ENCODE measurements around the gene IER3.

GRCh38 chr6:30700340-30700739 is 44.0 kb downstream of the IER3 start:
- TF ChIP-seq SP1 (IDR thresholded peaks at IDR 0.05) = no peak
- no peak for TF ChIP-seq SP1 (CRISPR knock-in tag; IDR thresholded peaks at IDR 0.05)
- TF ChIP-seq, protein P1, sequence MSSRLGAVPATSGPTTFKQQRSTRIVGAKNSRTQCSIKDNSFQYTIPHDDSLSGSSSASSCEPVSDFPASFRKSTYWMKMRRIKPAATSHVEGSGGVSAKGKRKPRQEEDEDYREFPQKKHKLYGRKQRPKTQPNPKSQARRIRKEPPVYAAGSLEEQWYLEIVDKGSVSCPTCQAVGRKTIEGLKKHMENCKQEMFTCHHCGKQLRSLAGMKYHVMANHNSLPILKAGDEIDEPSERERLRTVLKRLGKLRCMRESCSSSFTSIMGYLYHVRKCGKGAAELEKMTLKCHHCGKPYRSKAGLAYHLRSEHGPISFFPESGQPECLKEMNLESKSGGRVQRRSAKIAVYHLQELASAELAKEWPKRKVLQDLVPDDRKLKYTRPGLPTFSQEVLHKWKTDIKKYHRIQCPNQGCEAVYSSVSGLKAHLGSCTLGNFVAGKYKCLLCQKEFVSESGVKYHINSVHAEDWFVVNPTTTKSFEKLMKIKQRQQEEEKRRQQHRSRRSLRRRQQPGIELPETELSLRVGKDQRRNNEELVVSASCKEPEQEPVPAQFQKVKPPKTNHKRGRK (CRISPR knock-in tag; IDR thresholded peaks at IDR 0.05) = no peak
- TF ChIP-seq POLR2A (IDR thresholded peaks at IDR 0.05; ENCODE audit: insufficient read depth in 1 of 2, low read depth in 2 of 2, low read length in 2 of 2) = no peak
- no peak for TF ChIP-seq WIZ (CRISPR knock-in tag; IDR thresholded peaks at IDR 0.05)
- TF ChIP-seq ZNF549 (CRISPR knock-in tag; IDR thresholded peaks at IDR 0.05) = no peak
- TF ChIP-seq, protein P2, sequence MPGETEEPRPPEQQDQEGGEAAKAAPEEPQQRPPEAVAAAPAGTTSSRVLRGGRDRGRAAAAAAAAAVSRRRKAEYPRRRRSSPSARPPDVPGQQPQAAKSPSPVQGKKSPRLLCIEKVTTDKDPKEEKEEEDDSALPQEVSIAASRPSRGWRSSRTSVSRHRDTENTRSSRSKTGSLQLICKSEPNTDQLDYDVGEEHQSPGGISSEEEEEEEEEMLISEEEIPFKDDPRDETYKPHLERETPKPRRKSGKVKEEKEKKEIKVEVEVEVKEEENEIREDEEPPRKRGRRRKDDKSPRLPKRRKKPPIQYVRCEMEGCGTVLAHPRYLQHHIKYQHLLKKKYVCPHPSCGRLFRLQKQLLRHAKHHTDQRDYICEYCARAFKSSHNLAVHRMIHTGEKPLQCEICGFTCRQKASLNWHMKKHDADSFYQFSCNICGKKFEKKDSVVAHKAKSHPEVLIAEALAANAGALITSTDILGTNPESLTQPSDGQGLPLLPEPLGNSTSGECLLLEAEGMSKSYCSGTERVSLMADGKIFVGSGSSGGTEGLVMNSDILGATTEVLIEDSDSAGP (CRISPR knock-in tag; IDR thresholded peaks at IDR 0.05; ENCODE audit: borderline replicate concordance) = no peak
- no peak for TF ChIP-seq SMARCE1 (IDR thresholded peaks at IDR 0.05; ENCODE audit: borderline replicate concordance)
- TF ChIP-seq ZNF234 (CRISPR knock-in tag; conservative IDR thresholded peaks at IDR 0.05) = no peak
- no peak for TF ChIP-seq HNRNPK (IDR thresholded peaks at IDR 0.05; ENCODE audit: low read depth, low read length, poor library complexity, severe bottlenecking)
- TF ChIP-seq ZNF292 (CRISPR knock-in tag; IDR thresholded peaks at IDR 0.05; ENCODE audit: borderline replicate concordance, low read depth) = no peak
